Renal cortical epithelial cell (primary cell): ENCODE measurements around the gene LZTR1. TPM values are rescaled to one million over a fixed set of nuclear protein-coding genes. Genes with fewer than 3 reads are reported as not detected.
"Not testable (repeated sequence)": the region's sequence is repeated elsewhere in the genome, so short reads cannot be mapped to it uniquely, and the experiment has no call there.

Experiments
- DNase-seq: peaks from one replicate; pipeline ENCODE4 v3.0.0-alpha.2; 2011; ENCODE audit warnings: low read depth
- total RNA-seq: library from RNA; depleted of rRNA; stranded (reverse); fragments of >200 nt; gene quantifications from 2 replicates; pipeline ENCODE4 v1.2.3, GENCODE V29; 2014

LZTR1 gene
- total RNA-seq, 1 donor from 2014 or later: 63.5 TPM

- DNase-seq: no peak
Measured at GRCh38 chr22:21033895-21034294, 51.8 kb downstream of the LZTR1 start.

GRCh38 chr22:21034989-21035388 lies 52.9 kb downstream of the LZTR1 start:
- no peak for DNase-seq

- no peak for DNase-seq
Measured at GRCh38 chr22:21038405-21038804, 56.3 kb downstream of the LZTR1 start.

- not testable (repeated sequence) for DNase-seq
Measured at GRCh38 chr22:21039158-21039557, 57.1 kb downstream of the LZTR1 start.

- no peak for DNase-seq
Measured at GRCh38 chr22:21041937-21042336, 59.8 kb downstream of the LZTR1 start.

- DNase-seq: no peak
Measured at GRCh38 chr22:21042978-21043859, 61.1 kb downstream of the LZTR1 start.

- no peak for DNase-seq
Measured at GRCh38 chr22:21043860-21044535, 61.9 kb downstream of the LZTR1 start.

- no peak for DNase-seq
Measured at GRCh38 chr22:21044931-21045584, 63.0 kb downstream of the LZTR1 start.

GRCh38 chr22:21045585-21046294 lies 63.6 kb downstream of the LZTR1 start, which contains the start of gene LRRC74B:
Gene LRRC74B (plus strand): TSS chr22:21045946. CDS start chr22:21045987, 41 bp downstream.
- peak; percentile 78 for DNase-seq

GRCh38 chr22:21047035-21047661 lies 65.1 kb downstream of the LZTR1 start:
- no peak for DNase-seq

- no peak for DNase-seq
Measured at GRCh38 chr22:21047730-21048129, 65.6 kb downstream of the LZTR1 start.

GRCh38 chr22:21048448-21048847 lies 66.4 kb downstream of the LZTR1 start:
- DNase-seq: not testable (repeated sequence)

Other genes with a start within 250 kb of the LZTR1 start
- not detected in 2 replicates for gene SERPIND1, start 208.2 kb upstream of the LZTR1 start, total RNA-seq
- 13.4 and 58.2 TPM in 2 replicates for gene PI4KA, start 123.5 kb upstream of the LZTR1 start, total RNA-seq
- gene SNAP29, start 123.3 kb upstream of the LZTR1 start, total RNA-seq: 5.2 and 12.9 TPM in 2 replicates
- gene CRKL, start 64.9 kb upstream of the LZTR1 start, total RNA-seq: 48.1 and 66.8 TPM in 2 replicates
- 0.17 and 0.99 TPM in 2 replicates for gene AIFM3, start 15.0 kb upstream of the LZTR1 start, total RNA-seq
- gene THAP7, start 19.8 kb downstream of the LZTR1 start, total RNA-seq: 11.4 and 16.3 TPM in 2 replicates
- 0.17 and 1.1 TPM in 2 replicates for gene P2RX6, start 32.9 kb downstream of the LZTR1 start, total RNA-seq
- 0.20 TPM in 1 of 2 replicates, not detected in the other for gene SLC7A4, start 50.3 kb downstream of the LZTR1 start, total RNA-seq
- not detected in 2 replicates for gene LRRC74B, start 63.6 kb downstream of the LZTR1 start, total RNA-seq